K562 (cell line): ENCODE data around the gene BLZF1. TPM values are rescaled to one million over a fixed set of nuclear protein-coding genes. Genes with fewer than 3 reads are reported as not detected.

Experiments
- ATAC-seq: fragments of 200-7000 bp; cut with Tn5 transposase; 3 replicates; pipeline ENCODE4 v1.9.1; 2020; ENCODE audit warnings: moderate library complexity
- BruUV-seq: library from RNA; stranded (reverse); fragments of 400-500 nt; replicated peaks from 2 replicates; lab custom pipeline; 2021; lab: Mats Ljungman, UMichigan
- CTCF ChIA-PET: fragments of 300-600 bp; formaldehyde crosslinking; extraction: SDS; loops from one replicate; lab custom pipeline; 2021; ENCODE audit warnings: low intra/inter-chr PET ratio; lab: Yijun Ruan, JAX
- POLR2A ChIA-PET: fragments of 300-600, 350-650 bp; sonication (Branson Sonifier 250); formaldehyde crosslinking; extraction: SDS; loops from one replicate; lab custom pipeline; 2021; ENCODE audit warnings: antibody characterized with exemption, inconsistent platforms; lab: Yijun Ruan, JAX
- DNase-seq, 4 experiments: peaks; one replicate each; pipeline versions ENCODE4 v3.0.0 to v3.0.0-alpha.2; 2011 to 2018; ENCODE audit warnings: low spot score in 3 of 4, mixed read lengths in 3 of 4; ENCODE audit errors: extremely low read depth in 1 of 4
- FAIRE-seq: peaks from 2 replicates; lab custom pipeline; 2011; peaks lifted over from hg19 to GRCh38; lab: Jason Lieb, UNC
- H2AFZ ChIP-seq: 2 replicates; pipeline ENCODE4 v1.6.0; 2011; ENCODE audit warnings: low read depth, low read length, control low read depth, inconsistent platforms
- H3K27ac ChIP-seq: fragments of 200-600 bp; 3 replicates; pipeline ENCODE4 v1.8.0; 2011; ENCODE audit warnings: low read depth, mild to moderate bottlenecking, control low read depth, inconsistent platforms, low read length, moderate library complexity, mixed read lengths; ENCODE audit errors: extremely low read depth
- H3K27me3 ChIP-seq, 2 experiments: fragments of 300-600 bp in 1 of 2; 2 replicates in 1 of 2; 3 replicates in 1 of 2; pipeline versions ENCODE4 v1.6.0 to v1.8.0; 2011; ENCODE audit warnings: inconsistent platforms in 2 of 2, low read length in 2 of 2, mild to moderate bottlenecking in 1 of 2, mixed read lengths in 1 of 2, moderate library complexity in 1 of 2; ENCODE audit not compliant: control insufficient read depth in 2 of 2, insufficient read depth in 2 of 2
- H3K36me3 ChIP-seq: fragments of 300-600 bp; 3 replicates; pipeline ENCODE4 v1.8.0; 2011; ENCODE audit warnings: mild to moderate bottlenecking, low read length, inconsistent platforms; ENCODE audit not compliant: control insufficient read depth, insufficient read depth
- H3K4me1 ChIP-seq, 2 experiments: fragments of 200-600 bp in 1 of 2; replicated peaks in 1 of 2; 2 replicates in 1 of 2; 3 replicates in 1 of 2; pipeline versions ENCODE4 v1.5.1 to v1.8.0; 2011; ENCODE audit warnings: inconsistent platforms in 2 of 2, low read length in 2 of 2, mild to moderate bottlenecking in 1 of 2, mixed read lengths in 1 of 2, moderate library complexity in 1 of 2; ENCODE audit not compliant: control insufficient read depth in 2 of 2, insufficient read depth in 2 of 2
- H3K4me2 ChIP-seq: 2 replicates; pipeline ENCODE4 v1.6.1; 2011; ENCODE audit warnings: low read length, control low read depth, inconsistent platforms, mixed read lengths; ENCODE audit not compliant: insufficient read depth
- H3K4me3 ChIP-seq: fragments of 200-600 bp; sonication (generic), shearing (Covaris generic); 2 replicates; pipeline ENCODE4 v1.5.1; 2016; ENCODE audit warnings: control low read depth, inconsistent platforms
- H3K79me2 ChIP-seq: fragments of 200-600 bp; 3 replicates; pipeline ENCODE4 v1.8.0; 2011; ENCODE audit warnings: low read length, inconsistent platforms; ENCODE audit not compliant: control insufficient read depth, insufficient read depth
- H3K9ac ChIP-seq, 2 experiments: 2 replicates each; pipeline versions ENCODE4 v1.6.0 to v1.6.1; 2011; ENCODE audit warnings: low read depth in 2 of 2, low read length in 2 of 2, control low read depth in 1 of 2, inconsistent platforms in 1 of 2, mild to moderate bottlenecking in 1 of 2, mixed read lengths in 1 of 2; ENCODE audit not compliant: insufficient read depth in 1 of 2
- H3K9me1 ChIP-seq: one replicate; pipeline ENCODE4 v1.6.0; 2011; ENCODE audit warnings: inconsistent platforms, mild to moderate bottlenecking, low read length, moderate library complexity; ENCODE audit not compliant: control insufficient read depth, insufficient read depth
- H3K9me3 ChIP-seq: replicated peaks from 2 replicates; pipeline ENCODE4 v1.5.1; 2011; ENCODE audit warnings: low read depth, low read length, inconsistent platforms; ENCODE audit not compliant: control insufficient read depth, insufficient read depth
- H4K20me1 ChIP-seq: replicated peaks from 2 replicates; pipeline ENCODE4 v1.6.1; 2011; ENCODE audit warnings: low read length, inconsistent platforms, mixed read lengths; ENCODE audit not compliant: control insufficient read depth, insufficient read depth
- ARHGAP35 ChIP-seq: fragments of 450-650 bp; IDR thresholded peaks from 2 replicates; pipeline ENCODE4 v1.6.1; 2018; ENCODE audit not compliant: partially characterized antibody
- ARID1B ChIP-seq: fragments of 450-650 bp; IDR thresholded peaks from 2 replicates; pipeline ENCODE4 v1.6.1; 2016; ENCODE audit warnings: antibody characterized with exemption, mild to moderate bottlenecking, inconsistent platforms
- CHD2 ChIP-seq: IDR thresholded peaks from 2 replicates; pipeline ENCODE4 v1.6.1; 2011; ENCODE audit warnings: low read depth, low read length
- GATAD2A ChIP-seq: fragments of 450-650 bp; IDR thresholded peaks from 2 replicates; pipeline ENCODE4 v1.6.1; 2017
- HSF4 ChIP-seq: fragments of 250-450 bp; sonication (Bioruptor Pico); IDR thresholded peaks from 2 replicates; pipeline ENCODE4 v2.1.2; 2022; ENCODE audit warnings: mild to moderate bottlenecking, moderate library complexity, borderline replicate concordance
- KAT2B ChIP-seq: IDR thresholded peaks from one replicate; pipeline ENCODE4 v1.6.1; 2012; ENCODE audit warnings: low read depth, mild to moderate bottlenecking, control low read depth, inconsistent platforms, low read length, moderate library complexity
- NFE2 ChIP-seq: IDR thresholded peaks from 2 replicates; pipeline ENCODE4 v1.6.1; 2014; ENCODE audit warnings: antibody characterized with exemption, low read depth
- OTX1 ChIP-seq: fragments of 450-650 bp; formaldehyde crosslinking; IDR thresholded peaks from 2 replicates; pipeline ENCODE4 v1.4.0; 2022; ENCODE audit warnings: mild to moderate bottlenecking
- POLR2H ChIP-seq: IDR thresholded peaks from 2 replicates; pipeline ENCODE4 v1.6.1; 2016; ENCODE audit warnings: missing genetic modification characterization, low read depth, mild to moderate bottlenecking, control low read depth, missing compliant biosample characterization, moderate library complexity
- RB1 ChIP-seq: fragments of 450-650 bp; IDR thresholded peaks from 2 replicates; pipeline ENCODE4 v1.6.1; 2017; ENCODE audit warnings: low read depth, mild to moderate bottlenecking
- SMARCA4 ChIP-seq: fragments of 450-650 bp; IDR thresholded peaks from 2 replicates; pipeline ENCODE4 v1.6.1; 2016
- STAT5A ChIP-seq: IDR thresholded peaks from 2 replicates; pipeline ENCODE4 v1.6.1; 2012; ENCODE audit warnings: low read length, inconsistent platforms, borderline replicate concordance
- TFAM ChIP-seq: fragments of 250-450 bp; sonication (Bioruptor Pico); conservative IDR thresholded peaks from 2 replicates; pipeline ENCODE4 v1.5.0; 2021; ENCODE audit warnings: mild to moderate bottlenecking, moderate library complexity
- U2AF1 ChIP-seq: fragments of 200-400 bp; formaldehyde crosslinking; optimal IDR thresholded peaks from 2 replicates; pipeline ENCODE3; 2017; ENCODE audit warnings: mild to moderate bottlenecking, low read depth, low read length, moderate library complexity
- WGBS: fragments of 100-300 bp; shearing (Covaris generic); methylation state at CpG from one replicate; pipeline ENCODE4 v1.1.6; 2016; ENCODE audit warnings: low coverage, mixed read lengths; ENCODE audit not compliant: insufficient coverage; ENCODE audit errors: missing lambda C conversion rate; 5-methylcytosine and 5-hydroxymethylcytosine counted together
- in situ Hi-C: fragments of 300-500 bp; cut with MboI; formaldehyde crosslinking; loops from 4 replicates; pipeline ENCODE4 v1.15.0; 2018; ENCODE audit warnings: inconsistent platforms, mixed read lengths
- intact Hi-C: fragments of 100-400 bp; cut with micrococcal nuclease; formaldehyde crosslinking; loops from 2 replicates; pipeline ENCODE4 v1.14.2; 2022
- polyA plus RNA-seq, 8 experiments: library from polyadenylated mRNA; depleted of rRNA in 4 of 8; stranded (reverse) in 5 of 8; unstranded in 3 of 8; fragments of >200 nt; fragmentation: Nextera tagmentation in 2 of 8; fragmentation: Illumina TruSeq in 1 of 8; extraction: Ambion mirVana in 2 of 8; extraction: Trizol in 1 of 8; gene quantifications; 2 replicates each; pipeline versions ENCODE4 v1.2.1 to v1.2.3, GENCODE V29; 2011 to 2014; ENCODE audit warnings: inconsistent platforms in 1 of 8, missing spikeins in 1 of 8
- total RNA-seq, 7 experiments: library from RNA; depleted of rRNA in 6 of 7; stranded (reverse); fragments of >200 nt in 6 of 7; fragmentation: Illumina TruSeq in 2 of 7; extraction: Trizol in 2 of 7; gene quantifications; 2 replicates each; pipeline versions ENCODE4 v1.2.1 to v1.2.3, GENCODE V29; 2011 to 2021; ENCODE audit warnings: low replicate concordance in 1 of 7
- TF ChIP-seq, protein P1 (sequence below): sonication (generic); formaldehyde crosslinking; IDR thresholded peaks from 2 replicates; pipeline ENCODE4 v1.8.0; 2022; ENCODE audit warnings: missing genetic modification reagents, mild to moderate bottlenecking, moderate library complexity, borderline replicate concordance
- TF ChIP-seq, protein P2 (sequence below), 2 experiments: fragments of 200-800 bp in 1 of 2; sonication (Bioruptor generic) in 1 of 2; sonication (generic) in 1 of 2; formaldehyde crosslinking in 1 of 2; IDR thresholded peaks in 1 of 2; conservative IDR thresholded peaks in 1 of 2; 2 replicates each; pipeline versions ENCODE4 v1.5.0 to v1.6.1; 2016 to 2020; ENCODE audit warnings: missing compliant biosample characterization in 1 of 2, missing genetic modification characterization in 1 of 2, missing genetic modification reagents in 1 of 2

Gene BLZF1
- total and polyA plus RNA-seq, 9 of the 15 experiments (the other 6 are each of a cell fraction or from before 2014, with no cell fraction given), result 20.5 to 32.8 (median 25.3) TPM

DNA sequence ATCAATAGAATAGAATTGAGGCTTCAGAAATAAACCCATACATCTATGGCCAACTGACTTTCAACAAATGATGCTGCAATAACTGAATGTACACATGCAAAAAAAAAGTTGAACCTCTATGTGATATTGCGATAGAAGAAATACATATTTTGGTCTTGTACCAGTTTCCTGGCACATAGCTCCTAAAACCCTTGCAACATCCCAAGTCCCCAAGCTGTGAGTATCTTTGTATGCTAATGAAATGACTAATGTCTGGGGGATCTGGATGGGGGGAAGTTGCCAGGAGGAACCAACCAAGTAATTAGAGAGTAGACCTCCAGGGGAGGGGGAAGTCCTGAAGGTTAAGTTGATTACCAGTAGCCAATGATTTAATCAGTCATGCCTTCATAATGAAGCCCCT, 24.4 kb downstream of the BLZF1 start:
- ChIA-PET POLR2A (no interaction called here), CTCF (no interaction called here)
- in situ Hi-C loops, result no loop called here
- peaks cover 24% of the 10 kb centered on the region for H3K36me3 ChIP-seq
- H3K27me3 ChIP-seq, result no peaks in the 10 kb centered on the region
- H3K9ac ChIP-seq, result no peak overlapping the region
- no peak overlapping the region for H3K4me3 ChIP-seq
- no peak for FAIRE-seq
- intact Hi-C loops, result no loop called here
- H3K4me1 ChIP-seq, result no peaks in the 10 kb centered on the region
- no peak for DNase-seq
- H2AFZ ChIP-seq, result no peak overlapping the region
- 100% methylated on average over 1 of the region's 1 CpG for WGBS
- no TSS peak for BruUV-seq
- H3K79me2 ChIP-seq, result no peaks in the 10 kb centered on the region
- H3K27ac ChIP-seq, result no peak overlapping the region
- no peak for ATAC-seq
- no peaks in the 10 kb centered on the region for H3K9me3 ChIP-seq
- no peaks in the 10 kb centered on the region for H3K9me1 ChIP-seq
- no peak overlapping the region for H3K4me2 ChIP-seq
- TF ChIP-seq, protein P1, sequence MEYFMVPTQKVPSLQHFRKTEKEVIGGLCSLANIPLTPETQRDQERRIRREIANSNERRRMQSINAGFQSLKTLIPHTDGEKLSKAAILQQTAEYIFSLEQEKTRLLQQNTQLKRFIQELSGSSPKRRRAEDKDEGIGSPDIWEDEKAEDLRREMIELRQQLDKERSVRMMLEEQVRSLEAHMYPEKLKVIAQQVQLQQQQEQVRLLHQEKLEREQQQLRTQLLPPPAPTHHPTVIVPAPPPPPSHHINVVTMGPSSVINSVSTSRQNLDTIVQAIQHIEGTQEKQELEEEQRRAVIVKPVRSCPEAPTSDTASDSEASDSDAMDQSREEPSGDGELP, result no peak
- TF ChIP-seq TFAM (CRISPR knock-in tag), result no peak
- no peaks in the 10 kb centered on the region for H4K20me1 ChIP-seq

DNA sequence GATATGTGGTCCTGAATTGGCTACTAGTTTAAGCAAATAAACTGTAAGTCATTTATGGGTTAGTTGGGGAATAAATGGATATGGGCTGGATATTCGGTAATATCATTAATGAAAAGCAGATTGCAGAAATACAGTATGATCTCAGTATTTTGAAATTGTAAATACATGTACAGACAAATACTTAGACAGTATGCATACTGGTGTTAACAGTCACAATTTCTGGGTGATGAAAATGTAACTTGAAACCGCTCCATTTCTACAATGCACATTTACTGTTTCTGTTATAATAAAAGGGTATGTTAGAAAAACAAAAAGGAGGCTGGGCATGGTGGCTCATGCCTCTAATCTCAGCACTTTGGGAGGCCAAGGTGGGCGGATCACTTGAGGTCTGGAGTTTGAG, 28.0 kb downstream of the BLZF1 start:
- WGBS, result 90% methylated on average over 3 of the region's 3 CpGs
- no peak for DNase-seq
- H3K9me1 ChIP-seq, result no peaks in the 10 kb centered on the region
- peaks cover 3% of the 10 kb centered on the region; the same call in 2 of the 3 replicates for H3K36me3 ChIP-seq
- H3K4me1 ChIP-seq, result no peaks in the 10 kb centered on the region
- in situ Hi-C loops, result no loop called here
- H3K4me2 ChIP-seq, result no peak overlapping the region
- no peaks in the 10 kb centered on the region for H3K27me3 ChIP-seq
- no peak overlapping the region for H3K27ac ChIP-seq
- POLR2A ChIA-PET, result no interaction called here
- no peaks in the 10 kb centered on the region for H4K20me1 ChIP-seq
- no peak overlapping the region for H2AFZ ChIP-seq
- CTCF ChIA-PET, result no interaction called here
- no peak overlapping the region for H3K4me3 ChIP-seq
- intact Hi-C loops, result no loop called here
- H3K9me3 ChIP-seq, result no peaks in the 10 kb centered on the region; the same call in none of the 2 replicates
- no peak for FAIRE-seq
- BruUV-seq, result no TSS peak
- H3K9ac ChIP-seq, result no peak overlapping the region
- H3K79me2 ChIP-seq, result no peaks in the 10 kb centered on the region
- ATAC-seq, result no peak
- TF ChIP-seq NFE2, result no peak
- TF ChIP-seq HSF4 (CRISPR knock-in tag), result no peak
- TF ChIP-seq ARHGAP35, result no peak
- no peak for TF ChIP-seq U2AF1
- TF ChIP-seq POLR2H (tag), result no peak
- TF ChIP-seq KAT2B, result no peak
- no peak for TF ChIP-seq STAT5A
- TF ChIP-seq OTX1, result no peak
- TF ChIP-seq ARID1B, result no peak
- TF ChIP-seq, protein P2, sequence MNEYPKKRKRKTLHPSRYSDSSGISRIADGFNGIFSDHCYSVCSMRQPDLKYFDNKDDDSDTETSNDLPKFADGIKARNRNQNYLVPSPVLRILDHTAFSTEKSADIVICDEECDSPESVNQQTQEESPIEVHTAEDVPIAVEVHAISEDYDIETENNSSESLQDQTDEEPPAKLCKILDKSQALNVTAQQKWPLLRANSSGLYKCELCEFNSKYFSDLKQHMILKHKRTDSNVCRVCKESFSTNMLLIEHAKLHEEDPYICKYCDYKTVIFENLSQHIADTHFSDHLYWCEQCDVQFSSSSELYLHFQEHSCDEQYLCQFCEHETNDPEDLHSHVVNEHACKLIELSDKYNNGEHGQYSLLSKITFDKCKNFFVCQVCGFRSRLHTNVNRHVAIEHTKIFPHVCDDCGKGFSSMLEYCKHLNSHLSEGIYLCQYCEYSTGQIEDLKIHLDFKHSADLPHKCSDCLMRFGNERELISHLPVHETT (CRISPR knock-in tag; conservative IDR thresholded peaks at IDR 0.05 in 1 of 2, IDR thresholded peaks at IDR 0.05 in 1 of 2), result no peak
- TF ChIP-seq RB1, result no peak
- no peak for TF ChIP-seq CHD2
- no peak for TF ChIP-seq SMARCA4
- TF ChIP-seq GATAD2A, result no peak
